Upper lobe of left lung (tissue), 6 donors: ENCODE results near the gene LDAF1. TPM values are rescaled to one million over a fixed set of nuclear protein-coding genes. Genes with fewer than 3 reads are reported as not detected.

Experiments used
- ATAC-seq, 2 donors: fragments of 200-7000 bp; cut with Tn5 transposase; one replicate each; pipeline ENCODE4 v1.9.1; 2022; ENCODE audit warnings: mild to moderate bottlenecking in 2 of 2, moderate library complexity in 2 of 2; ENCODE audit not compliant: low FRiP score in 2 of 2
- DNase-seq, 2 donors: peaks; one replicate each; pipeline ENCODE4 v3.0.0-alpha.2; 2019 to 2020
- H3K27ac ChIP-seq, 4 donors: fragments of 200-600 bp; sonication (generic); one replicate each; pipeline ENCODE4 v1.5.1; 2016 to 2019
- H3K27me3 ChIP-seq, 4 donors: fragments of 200-600 bp; sonication (generic); one replicate each; pipeline ENCODE4 v1.5.1; 2017 to 2019
- H3K36me3 ChIP-seq, 4 donors: fragments of 200-600 bp; sonication (generic); one replicate each; pipeline ENCODE4 v1.5.1; 2016 to 2019
- H3K4me1 ChIP-seq, 4 donors: fragments of 200-600 bp; sonication (generic); one replicate each; pipeline ENCODE4 v1.5.1; 2018 to 2019
- H3K4me3 ChIP-seq, 4 donors: fragments of 200-600 bp; sonication (generic); one replicate each; pipeline ENCODE4 v1.5.1; 2017 to 2019; ENCODE audit warnings: mild to moderate bottlenecking in 2 of 4, moderate library complexity in 1 of 4
- H3K9me3 ChIP-seq, 4 donors: fragments of 200-600 bp; sonication (generic); one replicate each; pipeline ENCODE4 v1.5.1; 2018 to 2019
- CTCF ChIP-seq, 6 experiments: fragments of 450-650 bp in 4 of 6; fragments of 200-600 bp in 2 of 6; sonication (generic) in 2 of 6; IDR thresholded peaks; one replicate each; pipeline ENCODE4 v1.5.1; 2016 to 2019; ENCODE audit warnings: antibody characterized with exemption in 6 of 6
- EP300 ChIP-seq, 4 donors: sonication (generic); formaldehyde crosslinking; IDR thresholded peaks; one replicate each; pipeline ENCODE4 v1.5.1; 2017; ENCODE audit warnings: antibody characterized with exemption in 4 of 4, control low read depth in 2 of 4
- POLR2A ChIP-seq, 4 donors: fragments of 450-650 bp; IDR thresholded peaks; one replicate each; pipeline ENCODE4 v1.5.1; 2016 to 2017; ENCODE audit warnings: antibody characterized with exemption in 4 of 4, mild to moderate bottlenecking in 2 of 4
- POLR2AphosphoS5 ChIP-seq, 2 donors: sonication (generic); formaldehyde crosslinking; IDR thresholded peaks; one replicate each; pipeline ENCODE4 v1.5.1; 2017; ENCODE audit warnings: antibody characterized with exemption in 2 of 2
- WGBS, 2 donors: methylation state at CpG; one replicate each; pipeline ENCODE4 v1.1.5; 2017 to 2018; 5-methylcytosine and 5-hydroxymethylcytosine counted together
- total RNA-seq, 6 donors: library from RNA; depleted of rRNA in 4 of 6; stranded (reverse); fragments of >200 nt in 4 of 6; gene quantifications; one replicate each; pipeline versions ENCODE4 v1.1.0 to v1.2.1, GENCODE V29; 2016 to 2021
- donor health status: DM: no; HTN: no; CAD: no; lungs with moderate emphysema.
- donor health status: DM: no; HTN: yes; CAD: no; lungs with severe emphysema.

Gene LDAF1
- total RNA-seq, 6 donors from 2014 or later: 16.8 to 52.7 (median 39.1) TPM

GRCh38 chr16:21162661-21163151, 4.2 kb downstream of the LDAF1 start:
- Histone ChIP-seq H3K27me3 (no peaks in the 10 kb centered on the region), H3K9me3 (no peaks in the 10 kb centered on the region), H3K4me1 (peaks cover 13 to 33% (median 19%) of the 10 kb centered on the region in 4 donors), H3K4me3 (no peak overlapping the region), H3K27ac (peak overlapping the region in 1 of 4 donors; percentile 55), H3K36me3 (peaks cover 9 to 43% (median 26%) of the 10 kb centered on the region in 4 donors)
- 49 to 68% methylated on average over 7 of the region's 7 CpGs for WGBS, 2 donors
- no peak for DNase-seq
- TF ChIP-seq POLR2A (IDR thresholded peaks at IDR 0.05): no peak
- no peak for TF ChIP-seq EP300 (IDR thresholded peaks at IDR 0.05)
- TF ChIP-seq CTCF (IDR thresholded peaks at IDR 0.05): no peak
- no peak for TF ChIP-seq POLR2AphosphoS5 (IDR thresholded peaks at IDR 0.05)
- no peak for ATAC-seq

GRCh38 chr16:21163576-21163975, 5.1 kb downstream of the LDAF1 start:
- Histone ChIP-seq H3K4me3 (no peak overlapping the region), H3K27ac (peak overlapping the region in 1 of 4 donors; percentile 4), H3K4me1 (peaks cover 8 to 26% (median 13%) of the 10 kb centered on the region in 4 donors), H3K9me3 (no peaks in the 10 kb centered on the region), H3K36me3 (peaks cover 9 to 43% (median 26%) of the 10 kb centered on the region in 4 donors), H3K27me3 (no peaks in the 10 kb centered on the region)
- TF ChIP-seq POLR2A (IDR thresholded peaks at IDR 0.05): no peak
- no peak for TF ChIP-seq EP300 (IDR thresholded peaks at IDR 0.05)
- TF ChIP-seq CTCF (IDR thresholded peaks at IDR 0.05): no peak
- no peak for TF ChIP-seq POLR2AphosphoS5 (IDR thresholded peaks at IDR 0.05)
- 95 to 96% methylated on average over 4 of the region's 4 CpGs for WGBS, 2 donors
- no peak for DNase-seq
- no peak for ATAC-seq

- no peak for ATAC-seq
- 80 to 81% methylated on average over 7 of the region's 7 CpGs for WGBS, 2 donors
Measured at GRCh38 chr16:21164521-21165168, 6.2 kb downstream of the LDAF1 start.

GRCh38 chr16:21166561-21166961, 8.1 kb downstream of the LDAF1 start:
- no peak overlapping the region for H3K27ac ChIP-seq
- DNase-seq (no peak), ATAC-seq (no peak)
- 89 to 95% methylated on average over 9 of the region's 9 CpGs for WGBS, 2 donors
- H3K4me3 ChIP-seq: no peak overlapping the region
- no peaks in the 10 kb centered on the region for H3K9me3 ChIP-seq
- peaks cover 14 to 62% (median 38%) of the 10 kb centered on the region in 4 donors for H3K36me3 ChIP-seq
- H3K4me1 ChIP-seq: peaks cover 0 to 12% (median 8%) of the 10 kb centered on the region in 4 donors
- TF ChIP-seq CTCF (IDR thresholded peaks at IDR 0.05): no peak
- no peak for TF ChIP-seq POLR2AphosphoS5 (IDR thresholded peaks at IDR 0.05)
- TF ChIP-seq POLR2A (IDR thresholded peaks at IDR 0.05): no peak
- no peak for TF ChIP-seq EP300 (IDR thresholded peaks at IDR 0.05)
- H3K27me3 ChIP-seq: no peaks in the 10 kb centered on the region

More at GRCh38 chr16:21164521-21165168, 6.2 kb downstream of the LDAF1 start:
- Histone ChIP-seq H3K36me3 (peaks cover 9 to 43% (median 26%) of the 10 kb centered on the region in 4 donors), H3K27ac (no peak overlapping the region), H3K27me3 (no peaks in the 10 kb centered on the region), H3K4me1 (peaks cover 5 to 23% (median 10%) of the 10 kb centered on the region in 4 donors), H3K4me3 (no peak overlapping the region), H3K9me3 (no peaks in the 10 kb centered on the region)
- DNase-seq: no peak
- TF ChIP-seq EP300 (IDR thresholded peaks at IDR 0.05) (no peak), POLR2AphosphoS5 (IDR thresholded peaks at IDR 0.05) (no peak), POLR2A (IDR thresholded peaks at IDR 0.05) (no peak), CTCF (IDR thresholded peaks at IDR 0.05) (no peak)
